Astrocyte of the spinal cord (primary cell): ENCODE results near the gene CTNNA2.

Source experiments
- DNase-seq: peaks from one replicate; pipeline ENCODE4 v3.0.0; 2011; ENCODE audit warnings: low read depth, low spot score
- H3K4me3 ChIP-seq: 2 replicates; pipeline ENCODE4 v1.5.1; 2011; ENCODE audit warnings: low read depth, mild to moderate bottlenecking, low read length, moderate library complexity
- in situ Hi-C: cut with HindIII; loops from 2 replicates; pipeline ENCODE4 v1.10.0; 2017; ENCODE audit warnings: low sequenced_read_pairs
- TF ChIP-seq, protein P1 (sequence below): IDR thresholded peaks from 2 replicates; pipeline ENCODE4 v1.5.1; 2012; ENCODE audit warnings: low read depth, mild to moderate bottlenecking, low read length, inconsistent platforms

The CTNNA2 gene

DNA sequence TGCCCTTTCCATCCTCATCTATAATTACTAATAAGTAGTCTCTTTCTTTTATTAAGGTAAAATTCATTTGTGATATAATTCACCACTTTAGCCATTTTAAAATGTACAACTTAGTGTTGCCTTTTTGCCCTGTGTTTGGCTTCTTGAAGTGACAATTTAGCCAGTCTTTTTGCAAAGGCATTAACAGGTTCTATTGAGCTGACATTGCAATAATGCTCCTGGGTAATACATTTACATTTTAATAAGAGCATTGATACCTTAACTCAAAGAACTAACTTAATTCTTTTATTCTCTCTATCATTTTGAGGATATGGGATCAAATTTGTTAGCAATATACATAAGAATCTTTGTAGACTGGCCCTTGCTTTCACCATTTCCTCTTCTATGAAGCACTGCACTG is 549.4 kb downstream of the CTNNA2 start:
- in situ Hi-C loops: no loop called here
- TF ChIP-seq, protein P1, sequence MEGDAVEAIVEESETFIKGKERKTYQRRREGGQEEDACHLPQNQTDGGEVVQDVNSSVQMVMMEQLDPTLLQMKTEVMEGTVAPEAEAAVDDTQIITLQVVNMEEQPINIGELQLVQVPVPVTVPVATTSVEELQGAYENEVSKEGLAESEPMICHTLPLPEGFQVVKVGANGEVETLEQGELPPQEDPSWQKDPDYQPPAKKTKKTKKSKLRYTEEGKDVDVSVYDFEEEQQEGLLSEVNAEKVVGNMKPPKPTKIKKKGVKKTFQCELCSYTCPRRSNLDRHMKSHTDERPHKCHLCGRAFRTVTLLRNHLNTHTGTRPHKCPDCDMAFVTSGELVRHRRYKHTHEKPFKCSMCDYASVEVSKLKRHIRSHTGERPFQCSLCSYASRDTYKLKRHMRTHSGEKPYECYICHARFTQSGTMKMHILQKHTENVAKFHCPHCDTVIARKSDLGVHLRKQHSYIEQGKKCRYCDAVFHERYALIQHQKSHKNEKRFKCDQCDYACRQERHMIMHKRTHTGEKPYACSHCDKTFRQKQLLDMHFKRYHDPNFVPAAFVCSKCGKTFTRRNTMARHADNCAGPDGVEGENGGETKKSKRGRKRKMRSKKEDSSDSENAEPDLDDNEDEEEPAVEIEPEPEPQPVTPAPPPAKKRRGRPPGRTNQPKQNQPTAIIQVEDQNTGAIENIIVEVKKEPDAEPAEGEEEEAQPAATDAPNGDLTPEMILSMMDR: no peak

DNA sequence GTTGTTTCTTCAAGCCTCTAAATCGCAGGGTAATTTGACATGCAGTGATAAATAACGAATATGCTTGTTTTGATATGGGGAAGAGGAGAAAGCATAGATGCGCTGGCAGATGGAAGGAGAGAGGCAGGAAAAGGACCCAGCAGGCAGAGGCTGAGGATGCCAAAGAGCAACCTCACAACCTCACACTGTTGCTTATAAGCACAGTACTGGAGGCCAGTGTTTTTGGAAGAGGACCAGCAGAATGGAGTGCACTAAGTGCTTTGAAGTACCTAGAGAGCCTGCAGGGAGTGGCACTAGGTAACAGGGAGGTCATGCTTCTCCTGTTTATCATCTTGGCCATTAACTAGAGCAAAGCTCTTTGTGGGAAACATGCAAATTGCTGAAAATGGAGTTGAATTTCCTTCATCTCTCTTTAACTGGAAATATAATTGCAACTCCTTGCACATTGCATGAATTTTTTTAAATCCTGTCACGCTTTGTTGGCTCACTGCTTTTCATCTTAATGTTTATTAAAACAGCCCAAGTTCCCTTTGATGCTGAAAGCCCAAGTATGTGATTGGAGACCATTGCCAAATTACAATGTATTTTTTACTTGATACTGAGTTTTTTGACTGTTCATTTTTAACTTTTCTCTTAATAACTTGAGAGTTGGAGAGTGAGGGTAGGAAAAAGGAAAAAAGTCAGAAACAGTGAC is 555.3 kb downstream of the CTNNA2 start:
- in situ Hi-C loops: no loop called here
- DNase-seq: no peak
- H3K4me3 ChIP-seq: no peak overlapping the region
- TF ChIP-seq, protein P1: no peak

More for the DNA sequence above, 549.4 kb downstream of the CTNNA2 start:
- no peak for DNase-seq
- H3K4me3 ChIP-seq: no peak overlapping the region

DNA sequence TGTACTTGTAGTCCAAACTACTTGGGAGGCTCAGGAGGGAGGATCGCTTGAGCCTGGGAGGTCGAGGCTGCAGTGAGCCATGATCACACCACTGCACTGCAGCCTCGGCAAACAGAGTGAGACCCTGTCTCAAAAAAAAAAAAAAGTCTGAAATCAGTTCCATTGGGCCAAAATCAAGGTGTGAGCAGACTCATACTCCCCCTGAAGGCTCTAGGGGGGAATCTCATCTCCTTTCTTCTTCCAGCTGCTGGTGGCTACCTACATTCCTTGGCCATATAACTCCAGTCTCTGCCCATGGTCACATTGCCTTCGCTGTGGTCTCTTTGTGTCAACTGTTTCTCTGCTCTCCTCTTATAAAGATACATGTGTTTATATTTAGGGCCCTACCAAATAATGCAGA is 557.7 kb downstream of the CTNNA2 start:
- no peak for DNase-seq
- TF ChIP-seq, protein P1: no peak
- in situ Hi-C loops: no loop called here
- H3K4me3 ChIP-seq: no peak overlapping the region

DNA sequence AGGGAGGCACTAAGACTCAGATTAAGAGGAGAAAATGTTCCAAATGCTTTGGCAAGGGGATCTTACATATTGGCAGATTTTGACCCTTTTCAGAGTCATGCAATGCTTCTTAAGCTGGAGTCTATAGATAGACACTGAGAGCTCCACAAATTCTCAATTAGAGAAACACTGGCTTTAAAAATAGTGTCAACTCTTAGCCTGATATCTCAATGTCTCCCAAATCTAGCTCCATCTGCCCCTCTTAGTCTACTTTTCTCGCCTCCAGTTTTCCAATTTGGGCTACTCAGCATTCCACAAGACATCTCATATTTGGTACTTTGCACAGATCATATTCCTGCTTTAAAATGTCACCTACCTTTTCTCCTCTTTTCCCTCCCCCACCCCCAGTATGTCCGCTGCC is 559.1 kb downstream of the CTNNA2 start:
- TF ChIP-seq, protein P1: no peak
- DNase-seq: no peak
- in situ Hi-C loops: no loop called here
- no peak overlapping the region for H3K4me3 ChIP-seq

DNA sequence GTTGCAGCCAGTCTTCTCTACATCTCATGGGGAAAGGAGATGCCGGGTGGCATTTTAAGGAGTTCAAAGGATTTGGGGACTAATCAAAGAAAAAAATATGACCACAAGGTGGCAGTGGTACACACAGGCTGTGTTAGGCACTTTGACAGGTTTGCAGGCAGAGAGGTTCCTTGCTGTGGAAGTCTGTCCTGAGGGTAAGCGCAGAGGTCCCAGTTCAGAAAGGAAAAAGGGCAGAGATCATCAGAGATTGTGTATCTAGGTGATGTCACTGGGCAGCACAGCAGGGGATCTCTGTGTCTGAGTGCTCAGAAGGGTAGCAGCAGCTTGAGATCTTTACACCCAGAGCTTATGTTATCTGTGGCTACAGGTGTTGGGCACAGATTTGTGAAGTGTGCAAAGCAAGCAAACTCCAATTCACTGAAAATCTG is 560.3 kb downstream of the CTNNA2 start:
- peak; percentile 51 for DNase-seq
- TF ChIP-seq, protein P1: peak; percentile 58
- in situ Hi-C loops: no loop called here
- H3K4me3 ChIP-seq: no peak overlapping the region

DNA sequence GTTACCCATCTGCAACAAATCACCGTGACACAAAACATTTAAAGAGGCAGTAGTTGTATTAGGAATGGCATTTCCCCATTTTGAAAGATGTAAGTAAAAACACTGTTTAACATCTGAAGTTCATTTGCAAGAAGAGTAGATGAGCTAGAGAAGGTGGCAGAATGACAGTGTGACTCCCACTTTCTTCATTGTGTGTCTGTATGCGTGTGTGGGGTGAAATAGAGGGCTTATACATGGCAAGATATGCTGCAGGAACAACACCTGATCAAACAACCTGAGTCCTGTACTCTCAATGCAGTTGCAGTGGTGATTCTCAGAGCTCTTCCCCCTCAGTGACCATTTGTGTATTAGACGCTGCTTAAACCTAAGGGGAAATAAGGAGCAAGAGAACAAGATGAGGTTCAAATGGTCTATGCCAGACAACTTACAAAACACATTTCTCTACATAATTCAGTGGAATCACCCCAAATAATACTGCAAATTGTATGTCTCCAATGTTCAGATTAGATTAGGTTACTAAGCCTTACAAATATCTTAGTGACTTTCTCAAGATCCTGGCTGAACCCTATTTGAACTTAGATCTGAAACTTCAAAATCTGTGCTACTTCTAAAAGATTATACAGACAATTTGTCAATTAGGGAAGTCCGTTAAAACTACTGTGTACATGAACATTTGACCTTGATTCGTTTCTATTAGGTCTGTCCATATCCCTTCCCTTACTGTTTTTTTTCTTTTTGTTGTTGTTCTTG is 561.6 kb downstream of the CTNNA2 start:
- no peak overlapping the region for H3K4me3 ChIP-seq
- TF ChIP-seq, protein P1: no peak
- no peak for DNase-seq
- in situ Hi-C loops: no loop called here
